Endothelial cell of umbilical vein (primary cell): ENCODE results near the gene RBM18. TPM values are rescaled to one million over a fixed set of nuclear protein-coding genes. Genes with fewer than 3 reads are reported as not detected.

Source experiments
- BruUV-seq: library from RNA; stranded (reverse); fragments of 400-500 nt; replicated peaks from 2 replicates; lab custom pipeline; 2021; lab: Mats Ljungman, UMichigan
- CTCF ChIA-PET: fragments of 300-600, 350-600 bp; sonication (Branson Sonifier 250); formaldehyde crosslinking; loops from one replicate; lab custom pipeline; 2021; ENCODE audit warnings: antibody characterized with exemption, inconsistent platforms; lab: Charles Lee
- POLR2A ChIA-PET: fragments of 300-600, 350-600 bp; sonication (Branson Sonifier 250); formaldehyde crosslinking; loops from one replicate; lab custom pipeline; 2021; ENCODE audit warnings: antibody characterized with exemption, inconsistent platforms; lab: Charles Lee
- DNase-seq: peaks from one replicate; pipeline ENCODE4 v3.0.0-alpha.2; 2011; ENCODE audit warnings: low read depth, low spot score
- FAIRE-seq: peaks from 2 replicates; lab custom pipeline; 2011; peaks lifted over from hg19 to GRCh38; lab: Jason Lieb, UNC
- H2AFZ ChIP-seq: 2 replicates; pipeline ENCODE4 v1.6.0; 2012; ENCODE audit warnings: low read depth, low read length, control low read depth, inconsistent platforms
- H3K27ac ChIP-seq: 2 replicates; pipeline ENCODE4 v1.5.1; 2011; ENCODE audit warnings: low read depth, mild to moderate bottlenecking, control low read depth, low read length, moderate library complexity; ENCODE audit not compliant: insufficient read depth
- H3K27me3 ChIP-seq, 2 experiments: 2 replicates each; pipeline versions ENCODE4 v1.6.0 to v1.6.1; 2011; ENCODE audit warnings: low read length in 2 of 2, mixed read lengths in 1 of 2; ENCODE audit not compliant: control insufficient read depth in 2 of 2, insufficient read depth in 2 of 2
- H3K36me3 ChIP-seq, 2 experiments: 2 replicates in 1 of 2; 3 replicates in 1 of 2; pipeline ENCODE4 v1.5.1; 2011; ENCODE audit warnings: low read length in 2 of 2, mild to moderate bottlenecking in 1 of 2, moderate library complexity in 1 of 2; ENCODE audit not compliant: control insufficient read depth in 2 of 2, insufficient read depth in 2 of 2; ENCODE audit errors: extremely low read depth in 1 of 2
- H3K4me1 ChIP-seq: 3 replicates; pipeline ENCODE4 v1.5.1; 2011; ENCODE audit warnings: mild to moderate bottlenecking, low read length; ENCODE audit not compliant: control insufficient read depth, insufficient read depth; ENCODE audit errors: extremely low read depth
- H3K4me2 ChIP-seq: 2 replicates; pipeline ENCODE4 v1.6.1; 2011; ENCODE audit warnings: low read length, control low read depth, mixed read lengths; ENCODE audit not compliant: insufficient read depth
- H3K4me3 ChIP-seq, 3 experiments: fragments of 200-600 bp in 1 of 3; sonication (generic), shearing (Covaris generic) in 1 of 3; replicated peaks in 1 of 3; 2 replicates each; pipeline ENCODE4 v1.5.1; 2011 to 2016; ENCODE audit warnings: control low read depth in 3 of 3, low read length in 3 of 3, mild to moderate bottlenecking in 2 of 3, inconsistent platforms in 1 of 3, low read depth in 1 of 3, moderate library complexity in 1 of 3; ENCODE audit not compliant: insufficient read depth in 1 of 3
- H3K79me2 ChIP-seq: 2 replicates; pipeline ENCODE4 v1.6.0; 2012; ENCODE audit warnings: low read length, inconsistent platforms; ENCODE audit not compliant: control insufficient read depth, insufficient read depth
- H3K9ac ChIP-seq: replicated peaks from 2 replicates; pipeline ENCODE3; 2011; ENCODE audit warnings: low read length, control low read depth; ENCODE audit not compliant: insufficient read depth; ENCODE audit errors: extremely low read depth
- H3K9me1 ChIP-seq: replicated peaks from 3 replicates; pipeline ENCODE4 v1.6.0; 2011; ENCODE audit warnings: mild to moderate bottlenecking, low read length; ENCODE audit not compliant: control insufficient read depth, insufficient read depth; ENCODE audit errors: extremely low read depth
- H3K9me3 ChIP-seq: replicated peaks from 2 replicates; pipeline ENCODE4 v1.5.1; 2012; ENCODE audit warnings: low read length, inconsistent platforms; ENCODE audit not compliant: control insufficient read depth, insufficient read depth
- H4K20me1 ChIP-seq: replicated peaks from 2 replicates; pipeline ENCODE3; 2011; ENCODE audit warnings: mild to moderate bottlenecking, low read length; ENCODE audit not compliant: control insufficient read depth, insufficient read depth; ENCODE audit errors: extremely low read depth
- CTCF ChIP-seq, 2 donors: IDR thresholded peaks; 1 replicate in 1 of 2; 2 replicates in 1 of 2; pipeline ENCODE4 v1.5.1; 2011; ENCODE audit warnings: low read length in 2 of 2, mild to moderate bottlenecking in 2 of 2, moderate library complexity in 2 of 2, control low read depth in 1 of 2, inconsistent platforms in 1 of 2, low read depth in 1 of 2; ENCODE audit not compliant: insufficient read depth in 1 of 2; ENCODE audit errors: extremely low read depth in 1 of 2
- GATA2 ChIP-seq: IDR thresholded peaks from 2 replicates; pipeline ENCODE4 v1.7.0; 2011; ENCODE audit warnings: low read depth, mild to moderate bottlenecking, moderate library complexity, mixed read lengths, low read length; ENCODE audit not compliant: insufficient read length, insufficient read depth
- JUN ChIP-seq: IDR thresholded peaks from 2 replicates; pipeline ENCODE4 v1.6.1; 2011; ENCODE audit warnings: borderline replicate concordance, low read depth; ENCODE audit not compliant: insufficient read length, insufficient read depth
- MYC ChIP-seq: IDR thresholded peaks from one replicate; pipeline ENCODE4 v1.6.1; 2011; ENCODE audit warnings: mild to moderate bottlenecking, low read depth, low read length
- dilution Hi-C: fragments of 300-500 bp; cut with MboI; formaldehyde crosslinking; loops from one replicate; pipeline ENCODE4 v1.15.0; 2019; ENCODE audit warnings: low sequenced_read_pairs; ENCODE audit not compliant: extremely low pct_ligation_motif_present
- intact Hi-C: fragments of 100-400 bp; cut with micrococcal nuclease; formaldehyde crosslinking; loops from one replicate; pipeline ENCODE4 v1.10.0; 2022
- polyA plus RNA-seq, 4 experiments: library from polyadenylated mRNA; depleted of rRNA in 3 of 4; stranded (reverse) in 3 of 4; unstranded in 1 of 4; fragments of >200 nt; gene quantifications; 2 replicates each; pipeline versions ENCODE4 v1.2.1 to v1.2.3, GENCODE V29; 2011 to 2012; ENCODE audit warnings: missing spikeins in 1 of 4
- total RNA-seq: library from RNA; stranded (reverse); gene quantifications from 2 replicates; pipeline ENCODE4 v1.2.3, GENCODE V29; 2021
- TF ChIP-seq, protein P1 (sequence below): IDR thresholded peaks from 2 replicates; pipeline ENCODE4 v1.6.1; 2011; ENCODE audit not compliant: insufficient read depth, insufficient read length

The RBM18 gene
- total and polyA plus RNA-seq, 2 donors (not counting 3 experiments of a cell fraction or from before 2014, with no cell fraction given): 7.9 to 26.9 TPM

DNA sequence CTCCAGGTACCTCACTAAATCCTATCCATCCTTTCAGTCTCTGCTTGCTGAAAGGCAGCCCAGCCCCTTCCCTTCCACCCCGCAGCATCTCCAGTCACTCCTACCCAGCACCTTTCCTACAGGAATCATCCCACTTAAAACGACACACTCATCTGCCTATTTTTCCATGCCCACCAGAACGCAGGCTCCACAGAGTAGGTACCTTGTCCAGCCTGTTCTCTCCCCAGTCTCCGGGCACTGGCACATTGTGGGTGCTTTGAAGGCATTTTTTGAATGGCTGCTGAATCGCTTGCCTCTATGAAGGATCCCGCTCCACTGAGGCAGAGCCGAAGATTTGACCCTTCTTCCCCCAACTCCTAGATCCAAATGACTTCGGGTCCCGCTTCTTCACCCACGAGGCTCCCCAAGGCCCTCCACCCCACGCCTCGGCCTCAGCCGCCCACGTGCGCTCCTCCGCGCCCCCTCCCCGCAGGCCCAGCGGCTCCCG is 51.5 kb downstream of the RBM18 start:
- Histone ChIP-seq H3K27ac (no peak overlapping the region), H4K20me1 (no peaks in the 10 kb centered on the region), H3K9ac (no peak overlapping the region), H3K4me2 (no peak overlapping the region), H3K4me3 (no peak overlapping the region), H2AFZ (no peak overlapping the region), H3K9me3 (no peaks in the 10 kb centered on the region), H3K4me1 (no peaks in the 10 kb centered on the region), H3K36me3 (no peaks in the 10 kb centered on the region), H3K27me3 (peaks cover 0 to 29% of the 10 kb centered on the region in 2 experiments), H3K9me1 (no peaks in the 10 kb centered on the region), H3K79me2 (no peaks in the 10 kb centered on the region)
- ChIA-PET POLR2A (no interaction called here), CTCF (no interaction called here)
- TF ChIP-seq, protein P1, sequence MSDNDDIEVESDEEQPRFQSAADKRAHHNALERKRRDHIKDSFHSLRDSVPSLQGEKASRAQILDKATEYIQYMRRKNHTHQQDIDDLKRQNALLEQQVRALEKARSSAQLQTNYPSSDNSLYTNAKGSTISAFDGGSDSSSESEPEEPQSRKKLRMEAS: no peak
- TF ChIP-seq JUN: no peak
- TF ChIP-seq CTCF (IDR thresholded peaks at IDR 0.05; ENCODE audit: extremely low read depth in 1 of 2, insufficient read depth in 1 of 2, low read depth in 1 of 2, low read length in 2 of 2): no peak
- dilution Hi-C loops: no loop called here
- no peak for FAIRE-seq
- BruUV-seq: no TSS peak
- intact Hi-C loops: no loop called here
- no peak for DNase-seq

GRCh38 chr9:122212473-122213004 is 52.1 kb downstream of the RBM18 start:
- dilution Hi-C loops: no loop called here

More at GRCh38 chr9:122212473-122213004, 52.1 kb downstream of the RBM18 start:
- Histone ChIP-seq H3K9me1 (no peaks in the 10 kb centered on the region), H3K79me2 (no peaks in the 10 kb centered on the region), H2AFZ (no peak overlapping the region), H3K4me3 (no peak overlapping the region), H3K4me1 (no peaks in the 10 kb centered on the region), H3K36me3 (no peaks in the 10 kb centered on the region), H3K27ac (no peak overlapping the region), H3K9me3 (no peaks in the 10 kb centered on the region), H3K27me3 (peaks cover 0 to 25% of the 10 kb centered on the region in 2 experiments), H4K20me1 (no peaks in the 10 kb centered on the region), H3K9ac (no peak overlapping the region), H3K4me2 (no peak overlapping the region)
- no TSS peak for BruUV-seq
- ChIA-PET CTCF (no interaction called here), POLR2A (no interaction called here)
- TF ChIP-seq JUN (no peak), MYC (no peak), GATA2 (no peak)
- intact Hi-C loops: no loop called here
- no peak for DNase-seq
- FAIRE-seq: no peak
